Transverse colon (tissue), 3 donors: ENCODE measurements around the gene ZNF524.

ENCODE experiments used
- POLR2A ChIP-seq: fragments of 450-650 bp; IDR thresholded peaks from one replicate; pipeline ENCODE4 v1.6.1; 2016; ENCODE audit warnings: antibody characterized with exemption, mild to moderate bottlenecking, moderate library complexity
- TF ChIP-seq, protein P1 (sequence below), 5 experiments: fragments of 200-600 bp in 3 of 5; fragments of 450-650 bp in 2 of 5; sonication (generic) in 3 of 5; IDR thresholded peaks; 1 replicate in 2 of 5; 2 replicates in 3 of 5; pipeline ENCODE4 v1.5.1; 2016 to 2017; ENCODE audit warnings: antibody characterized with exemption in 5 of 5, inconsistent platforms in 3 of 5, mild to moderate bottlenecking in 2 of 5, moderate library complexity in 1 of 5

- TF ChIP-seq, protein P1, sequence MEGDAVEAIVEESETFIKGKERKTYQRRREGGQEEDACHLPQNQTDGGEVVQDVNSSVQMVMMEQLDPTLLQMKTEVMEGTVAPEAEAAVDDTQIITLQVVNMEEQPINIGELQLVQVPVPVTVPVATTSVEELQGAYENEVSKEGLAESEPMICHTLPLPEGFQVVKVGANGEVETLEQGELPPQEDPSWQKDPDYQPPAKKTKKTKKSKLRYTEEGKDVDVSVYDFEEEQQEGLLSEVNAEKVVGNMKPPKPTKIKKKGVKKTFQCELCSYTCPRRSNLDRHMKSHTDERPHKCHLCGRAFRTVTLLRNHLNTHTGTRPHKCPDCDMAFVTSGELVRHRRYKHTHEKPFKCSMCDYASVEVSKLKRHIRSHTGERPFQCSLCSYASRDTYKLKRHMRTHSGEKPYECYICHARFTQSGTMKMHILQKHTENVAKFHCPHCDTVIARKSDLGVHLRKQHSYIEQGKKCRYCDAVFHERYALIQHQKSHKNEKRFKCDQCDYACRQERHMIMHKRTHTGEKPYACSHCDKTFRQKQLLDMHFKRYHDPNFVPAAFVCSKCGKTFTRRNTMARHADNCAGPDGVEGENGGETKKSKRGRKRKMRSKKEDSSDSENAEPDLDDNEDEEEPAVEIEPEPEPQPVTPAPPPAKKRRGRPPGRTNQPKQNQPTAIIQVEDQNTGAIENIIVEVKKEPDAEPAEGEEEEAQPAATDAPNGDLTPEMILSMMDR (IDR thresholded peaks at IDR 0.05): no peak
- no peak for TF ChIP-seq POLR2A
These were observed 37.4 kb downstream of the ZNF524 start for GRCh38 chr19:55637534-55637933.
